ENCODE results near the gene ZDHHC20. TPM values are rescaled to one million over a fixed set of nuclear protein-coding genes. Genes with fewer than 3 reads are reported as not detected.
A peak's percentile ranks its signal among the peaks of the same experiment; 100 is the strongest.

ZDHHC20 gene
- total and polyA plus RNA-seq, 2 of the 13 experiments (the other 11 are each of a cell fraction or from before 2014, with no cell fraction given): 19.9 to 59.9 TPM

GRCh38 chr13:21476893-21477472, 17.9 kb upstream of the ZDHHC20 start (continued):
- TF ChIP-seq, protein P1, sequence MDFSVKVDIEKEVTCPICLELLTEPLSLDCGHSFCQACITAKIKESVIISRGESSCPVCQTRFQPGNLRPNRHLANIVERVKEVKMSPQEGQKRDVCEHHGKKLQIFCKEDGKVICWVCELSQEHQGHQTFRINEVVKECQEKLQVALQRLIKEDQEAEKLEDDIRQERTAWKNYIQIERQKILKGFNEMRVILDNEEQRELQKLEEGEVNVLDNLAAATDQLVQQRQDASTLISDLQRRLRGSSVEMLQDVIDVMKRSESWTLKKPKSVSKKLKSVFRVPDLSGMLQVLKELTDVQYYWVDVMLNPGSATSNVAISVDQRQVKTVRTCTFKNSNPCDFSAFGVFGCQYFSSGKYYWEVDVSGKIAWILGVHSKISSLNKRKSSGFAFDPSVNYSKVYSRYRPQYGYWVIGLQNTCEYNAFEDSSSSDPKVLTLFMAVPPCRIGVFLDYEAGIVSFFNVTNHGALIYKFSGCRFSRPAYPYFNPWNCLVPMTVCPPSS (IDR thresholded peaks at IDR 0.05): no peak
- TF ChIP-seq, protein P2, sequence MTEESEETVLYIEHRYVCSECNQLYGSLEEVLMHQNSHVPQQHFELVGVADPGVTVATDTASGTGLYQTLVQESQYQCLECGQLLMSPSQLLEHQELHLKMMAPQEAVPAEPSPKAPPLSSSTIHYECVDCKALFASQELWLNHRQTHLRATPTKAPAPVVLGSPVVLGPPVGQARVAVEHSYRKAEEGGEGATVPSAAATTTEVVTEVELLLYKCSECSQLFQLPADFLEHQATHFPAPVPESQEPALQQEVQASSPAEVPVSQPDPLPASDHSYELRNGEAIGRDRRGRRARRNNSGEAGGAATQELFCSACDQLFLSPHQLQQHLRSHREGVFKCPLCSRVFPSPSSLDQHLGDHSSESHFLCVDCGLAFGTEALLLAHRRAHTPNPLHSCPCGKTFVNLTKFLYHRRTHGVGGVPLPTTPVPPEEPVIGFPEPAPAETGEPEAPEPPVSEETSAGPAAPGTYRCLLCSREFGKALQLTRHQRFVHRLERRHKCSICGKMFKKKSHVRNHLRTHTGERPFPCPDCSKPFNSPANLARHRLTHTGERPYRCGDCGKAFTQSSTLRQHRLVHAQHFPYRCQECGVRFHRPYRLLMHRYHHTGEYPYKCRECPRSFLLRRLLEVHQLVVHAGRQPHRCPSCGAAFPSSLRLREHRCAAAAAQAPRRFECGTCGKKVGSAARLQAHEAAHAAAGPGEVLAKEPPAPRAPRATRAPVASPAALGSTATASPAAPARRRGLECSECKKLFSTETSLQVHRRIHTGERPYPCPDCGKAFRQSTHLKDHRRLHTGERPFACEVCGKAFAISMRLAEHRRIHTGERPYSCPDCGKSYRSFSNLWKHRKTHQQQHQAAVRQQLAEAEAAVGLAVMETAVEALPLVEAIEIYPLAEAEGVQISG (CRISPR knock-in tag; IDR thresholded peaks at IDR 0.05): peak; percentile 95
- TF ChIP-seq CCDC6 (CRISPR knock-in tag; IDR thresholded peaks at IDR 0.05) (no peak), PREB (CRISPR knock-in tag; IDR thresholded peaks at IDR 0.05) (no peak), ZNF567 (CRISPR knock-in tag; IDR thresholded peaks at IDR 0.05; ENCODE audit: borderline replicate concordance) (no peak), ZNF430 (CRISPR knock-in tag; IDR thresholded peaks at IDR 0.05) (0 out of 2 replicates have a peak, but pooled peaks have one; percentile 26), ZNF549 (CRISPR knock-in tag; IDR thresholded peaks at IDR 0.05) (no peak), ZNF556 (CRISPR knock-in tag; IDR thresholded peaks at IDR 0.05; ENCODE audit: borderline replicate concordance) (no peak; the same call in 1 of the 2 replicates), YEATS4 (CRISPR knock-in tag; IDR thresholded peaks at IDR 0.05; ENCODE audit: borderline replicate concordance) (0 out of 2 replicates have a peak, but pooled peaks have one; percentile 38), ZNF691 (CRISPR knock-in tag; IDR thresholded peaks at IDR 0.05; ENCODE audit: borderline replicate concordance, low read depth) (peak; percentile 31; the same call in 1 of the 2 replicates), GATAD1 (CRISPR knock-in tag; IDR thresholded peaks at IDR 0.05) (no peak)
- TF ChIP-seq, protein P3, sequence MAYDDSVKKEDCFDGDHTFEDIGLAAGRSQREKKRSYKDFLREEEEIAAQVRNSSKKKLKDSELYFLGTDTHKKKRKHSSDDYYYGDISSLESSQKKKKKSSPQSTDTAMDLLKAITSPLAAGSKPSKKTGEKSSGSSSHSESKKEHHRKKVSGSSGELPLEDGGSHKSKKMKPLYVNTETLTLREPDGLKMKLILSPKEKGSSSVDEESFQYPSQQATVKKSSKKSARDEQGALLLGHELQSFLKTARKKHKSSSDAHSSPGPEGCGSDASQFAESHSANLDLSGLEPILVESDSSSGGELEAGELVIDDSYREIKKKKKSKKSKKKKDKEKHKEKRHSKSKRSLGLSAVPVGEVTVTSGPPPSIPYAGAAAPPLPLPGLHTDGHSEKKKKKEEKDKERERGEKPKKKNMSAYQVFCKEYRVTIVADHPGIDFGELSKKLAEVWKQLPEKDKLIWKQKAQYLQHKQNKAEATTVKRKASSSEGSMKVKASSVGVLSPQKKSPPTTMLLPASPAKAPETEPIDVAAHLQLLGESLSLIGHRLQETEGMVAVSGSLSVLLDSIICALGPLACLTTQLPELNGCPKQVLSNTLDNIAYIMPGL (CRISPR knock-in tag; IDR thresholded peaks at IDR 0.05; ENCODE audit: borderline replicate concordance in 1 of 2, low read depth in 1 of 2): peak; percentile 76 to 85
